Panc1 (cell line): ENCODE measurements around the gene WDR48. TPM values are rescaled to one million over a fixed set of nuclear protein-coding genes. Genes with fewer than 3 reads are reported as not detected.

Source experiments
- ATAC-seq: fragments of 200-7000 bp; cut with Tn5 transposase; 2 replicates; pipeline ENCODE4 v1.9.1; 2020; ENCODE audit warnings: mild to moderate bottlenecking, moderate library complexity
- BruUV-seq: library from RNA; stranded (reverse); fragments of 400-500 nt; replicated peaks from 2 replicates; lab custom pipeline; 2021; lab: Mats Ljungman, UMichigan
- CTCF ChIA-PET: fragments of 300-600 bp; sonication (Branson Sonifier 250); formaldehyde crosslinking; loops from one replicate; lab custom pipeline; 2022; ENCODE audit warnings: antibody characterized with exemption; lab: Charles Lee
- POLR2A ChIA-PET: fragments of 300-600 bp; sonication (Branson Sonifier 250); formaldehyde crosslinking; loops from one replicate; lab custom pipeline; 2022; ENCODE audit warnings: antibody characterized with exemption; lab: Charles Lee
- DNase-seq: peaks from one replicate; pipeline ENCODE4 v3.0.0-alpha.2; 2010; ENCODE audit warnings: low read depth, low spot score
- H3K27ac ChIP-seq: 2 replicates; pipeline ENCODE4 v1.5.1; 2011; ENCODE audit warnings: mild to moderate bottlenecking, low read length, inconsistent platforms
- H3K27me3 ChIP-seq: fragments of 200-500 bp; sonication (Bioruptor generic); 2 replicates; pipeline ENCODE4 v1.6.0; 2014; ENCODE audit warnings: low read length, inconsistent platforms; ENCODE audit not compliant: control insufficient read depth, insufficient read depth
- H3K36me3 ChIP-seq: fragments of 200-500 bp; sonication (Bioruptor generic); 2 replicates; pipeline ENCODE4 v1.5.1; 2014; ENCODE audit warnings: inconsistent platforms, mild to moderate bottlenecking, low read length, moderate library complexity; ENCODE audit not compliant: control insufficient read depth, insufficient read depth
- H3K4me1 ChIP-seq: 2 replicates; pipeline ENCODE4 v1.5.1; 2011; ENCODE audit warnings: inconsistent platforms, mild to moderate bottlenecking, low read length, moderate library complexity; ENCODE audit not compliant: control insufficient read depth, insufficient read depth
- H3K4me3 ChIP-seq, 2 experiments: 2 replicates each; pipeline ENCODE4 v1.5.1; 2011 to 2012; ENCODE audit warnings: low read depth in 2 of 2, low read length in 2 of 2, mild to moderate bottlenecking in 2 of 2, inconsistent platforms in 1 of 2, moderate library complexity in 1 of 2
- H3K9me3 ChIP-seq: fragments of 200-500 bp; sonication (Bioruptor generic); 2 replicates; pipeline ENCODE4 v1.5.1; 2014; ENCODE audit warnings: low read depth, mild to moderate bottlenecking, inconsistent platforms, low read length, moderate library complexity; ENCODE audit not compliant: control insufficient read depth, insufficient read depth
- POLR2AphosphoS5 ChIP-seq: IDR thresholded peaks from 2 replicates; pipeline ENCODE4 v1.6.1; 2012; ENCODE audit warnings: mild to moderate bottlenecking, low read depth, low read length, moderate library complexity
- SIN3A ChIP-seq: IDR thresholded peaks from 2 replicates; pipeline ENCODE4 v1.6.1; 2012; ENCODE audit warnings: low read depth, mild to moderate bottlenecking, low read length, moderate library complexity, borderline replicate concordance; ENCODE audit not compliant: insufficient read depth
- TCF7L2 ChIP-seq: IDR thresholded peaks from 2 replicates; pipeline ENCODE4 v1.6.1; 2011; ENCODE audit warnings: mild to moderate bottlenecking, low read depth, low read length, inconsistent platforms
- in situ Hi-C: cut with HindIII; loops from 2 replicates; pipeline ENCODE4 v1.10.0; 2016; ENCODE audit warnings: low sequenced_read_pairs, low pct_unique_long_range_greater_than_20kb
- intact Hi-C: fragments of 100-400 bp; cut with micrococcal nuclease; formaldehyde crosslinking; loops from one replicate; pipeline ENCODE4 v1.10.0; 2022; ENCODE audit not compliant: unreplicated experiment
- total RNA-seq: library from RNA; stranded (reverse); gene quantifications from one replicate; pipeline ENCODE4 v1.2.1, GENCODE V29; 2021; ENCODE audit not compliant: unreplicated experiment
- TF ChIP-seq, protein P1 (sequence below), 2 experiments: IDR thresholded peaks; 2 replicates each; pipeline ENCODE4 v1.6.1; 2011 to 2012; ENCODE audit warnings: low read depth in 2 of 2, control low read depth in 1 of 2, low read length in 1 of 2, mild to moderate bottlenecking in 1 of 2, moderate library complexity in 1 of 2; ENCODE audit not compliant: insufficient read depth in 1 of 2
- TF ChIP-seq, protein P2 (sequence below): fragments of 450-650 bp; IDR thresholded peaks from 2 replicates; pipeline ENCODE4 v1.5.1; 2017; ENCODE audit warnings: mild to moderate bottlenecking

The WDR48 gene
- total RNA-seq, 1 experiment from 2014 or later, result 15.7 TPM

DNA sequence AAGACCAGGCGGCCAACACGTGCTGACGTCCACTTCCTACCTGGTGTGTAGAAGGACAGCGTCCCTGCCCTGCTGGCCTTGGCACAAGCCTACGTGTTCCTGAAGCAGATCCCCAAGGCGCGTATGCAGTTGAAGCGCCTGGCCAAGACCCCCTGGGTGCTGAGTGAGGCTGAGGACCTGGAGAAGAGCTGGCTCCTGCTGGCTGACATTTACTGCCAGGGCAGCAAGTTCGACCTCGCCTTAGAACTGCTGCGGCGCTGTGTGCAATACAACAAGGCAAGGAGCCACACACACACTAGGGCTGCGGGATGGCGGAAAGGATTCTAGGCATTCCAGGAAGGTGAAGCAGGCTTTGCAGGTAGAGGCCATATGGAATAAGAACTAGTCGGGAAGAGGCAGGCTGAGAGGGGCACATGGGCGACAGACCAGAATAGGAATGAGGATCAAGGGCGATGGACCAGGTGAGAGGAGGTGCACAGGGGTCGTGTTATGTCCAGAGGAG lies 85.7 kb downstream of the WDR48 start:
- ATAC-seq (no peak), DNase-seq (no peak)
- intact Hi-C loops (no loop called here), in situ Hi-C loops (no loop called here)
- ChIA-PET CTCF (no interaction called here), POLR2A (no interaction called here)
- Histone ChIP-seq H3K36me3 (no peaks in the 10 kb centered on the region), H3K4me1 (no peaks in the 10 kb centered on the region), H3K27ac (no peak overlapping the region), H3K9me3 (no peaks in the 10 kb centered on the region), H3K4me3 (no peak overlapping the region), H3K27me3 (no peaks in the 10 kb centered on the region)
- TF ChIP-seq, protein P1, sequence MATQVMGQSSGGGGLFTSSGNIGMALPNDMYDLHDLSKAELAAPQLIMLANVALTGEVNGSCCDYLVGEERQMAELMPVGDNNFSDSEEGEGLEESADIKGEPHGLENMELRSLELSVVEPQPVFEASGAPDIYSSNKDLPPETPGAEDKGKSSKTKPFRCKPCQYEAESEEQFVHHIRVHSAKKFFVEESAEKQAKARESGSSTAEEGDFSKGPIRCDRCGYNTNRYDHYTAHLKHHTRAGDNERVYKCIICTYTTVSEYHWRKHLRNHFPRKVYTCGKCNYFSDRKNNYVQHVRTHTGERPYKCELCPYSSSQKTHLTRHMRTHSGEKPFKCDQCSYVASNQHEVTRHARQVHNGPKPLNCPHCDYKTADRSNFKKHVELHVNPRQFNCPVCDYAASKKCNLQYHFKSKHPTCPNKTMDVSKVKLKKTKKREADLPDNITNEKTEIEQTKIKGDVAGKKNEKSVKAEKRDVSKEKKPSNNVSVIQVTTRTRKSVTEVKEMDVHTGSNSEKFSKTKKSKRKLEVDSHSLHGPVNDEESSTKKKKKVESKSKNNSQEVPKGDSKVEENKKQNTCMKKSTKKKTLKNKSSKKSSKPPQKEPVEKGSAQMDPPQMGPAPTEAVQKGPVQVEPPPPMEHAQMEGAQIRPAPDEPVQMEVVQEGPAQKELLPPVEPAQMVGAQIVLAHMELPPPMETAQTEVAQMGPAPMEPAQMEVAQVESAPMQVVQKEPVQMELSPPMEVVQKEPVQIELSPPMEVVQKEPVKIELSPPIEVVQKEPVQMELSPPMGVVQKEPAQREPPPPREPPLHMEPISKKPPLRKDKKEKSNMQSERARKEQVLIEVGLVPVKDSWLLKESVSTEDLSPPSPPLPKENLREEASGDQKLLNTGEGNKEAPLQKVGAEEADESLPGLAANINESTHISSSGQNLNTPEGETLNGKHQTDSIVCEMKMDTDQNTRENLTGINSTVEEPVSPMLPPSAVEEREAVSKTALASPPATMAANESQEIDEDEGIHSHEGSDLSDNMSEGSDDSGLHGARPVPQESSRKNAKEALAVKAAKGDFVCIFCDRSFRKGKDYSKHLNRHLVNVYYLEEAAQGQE (IDR thresholded peaks at IDR 0.05; ENCODE audit: insufficient read depth in 1 of 2, low read depth in 2 of 2, low read length in 1 of 2), result no peak
- TF ChIP-seq, protein P2, sequence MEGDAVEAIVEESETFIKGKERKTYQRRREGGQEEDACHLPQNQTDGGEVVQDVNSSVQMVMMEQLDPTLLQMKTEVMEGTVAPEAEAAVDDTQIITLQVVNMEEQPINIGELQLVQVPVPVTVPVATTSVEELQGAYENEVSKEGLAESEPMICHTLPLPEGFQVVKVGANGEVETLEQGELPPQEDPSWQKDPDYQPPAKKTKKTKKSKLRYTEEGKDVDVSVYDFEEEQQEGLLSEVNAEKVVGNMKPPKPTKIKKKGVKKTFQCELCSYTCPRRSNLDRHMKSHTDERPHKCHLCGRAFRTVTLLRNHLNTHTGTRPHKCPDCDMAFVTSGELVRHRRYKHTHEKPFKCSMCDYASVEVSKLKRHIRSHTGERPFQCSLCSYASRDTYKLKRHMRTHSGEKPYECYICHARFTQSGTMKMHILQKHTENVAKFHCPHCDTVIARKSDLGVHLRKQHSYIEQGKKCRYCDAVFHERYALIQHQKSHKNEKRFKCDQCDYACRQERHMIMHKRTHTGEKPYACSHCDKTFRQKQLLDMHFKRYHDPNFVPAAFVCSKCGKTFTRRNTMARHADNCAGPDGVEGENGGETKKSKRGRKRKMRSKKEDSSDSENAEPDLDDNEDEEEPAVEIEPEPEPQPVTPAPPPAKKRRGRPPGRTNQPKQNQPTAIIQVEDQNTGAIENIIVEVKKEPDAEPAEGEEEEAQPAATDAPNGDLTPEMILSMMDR, result no peak
- TF ChIP-seq POLR2AphosphoS5 (no peak), TCF7L2 (no peak), SIN3A (no peak)
- no TSS peak for BruUV-seq

DNA sequence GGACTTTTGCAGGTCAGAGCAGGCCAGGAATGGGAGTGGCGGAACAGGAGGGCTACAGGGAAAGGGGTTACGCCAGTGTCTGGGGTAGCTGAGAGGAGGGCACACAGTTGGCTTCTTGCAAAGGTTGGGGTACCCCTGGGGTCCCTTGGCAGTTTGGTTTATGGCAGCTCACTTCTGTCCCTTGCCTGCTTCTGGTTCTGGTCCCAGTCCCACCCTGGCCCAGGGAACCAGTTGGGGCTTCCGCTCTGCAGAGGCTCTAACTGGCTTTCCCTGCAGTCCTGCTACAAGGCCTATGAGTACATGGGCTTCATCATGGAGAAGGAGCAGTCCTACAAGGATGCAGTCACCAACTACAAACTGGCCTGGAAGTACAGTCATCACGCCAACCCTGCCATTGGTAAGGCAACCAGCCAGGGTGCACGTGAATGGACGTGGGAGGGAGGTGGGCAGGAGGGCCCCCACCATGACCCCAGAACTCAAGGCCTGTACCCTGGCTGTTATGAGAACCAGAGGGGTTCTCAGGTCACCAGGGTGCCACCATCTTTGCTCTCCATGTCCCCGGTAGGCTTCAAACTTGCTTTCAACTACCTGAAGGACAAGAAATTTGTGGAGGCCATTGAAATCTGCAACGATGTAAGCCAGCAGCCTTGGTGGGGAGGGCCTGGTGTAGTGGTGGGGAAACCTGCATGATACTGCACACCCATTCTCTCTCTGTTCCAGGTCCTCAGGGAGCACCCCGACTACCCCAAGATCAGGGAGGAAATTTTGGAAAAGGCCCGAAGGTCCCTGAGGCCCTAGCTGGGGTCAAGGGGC lies 86.4 kb downstream of the WDR48 start:
- CTCF ChIA-PET, result no interaction called here

More for the DNA sequence above, 86.4 kb downstream of the WDR48 start:
- no TSS peak for BruUV-seq
- in situ Hi-C loops, result no loop called here
- ATAC-seq (no peak), DNase-seq (no peak)
- H3K4me3 ChIP-seq, result no peak overlapping the region
- intact Hi-C loops, result no loop called here
- no peak overlapping the region for H3K27ac ChIP-seq
- no peak for TF ChIP-seq TCF7L2
- TF ChIP-seq POLR2AphosphoS5, result no peak
- TF ChIP-seq SIN3A, result no peak
- TF ChIP-seq, protein P2, result no peak
- TF ChIP-seq, protein P1 (IDR thresholded peaks at IDR 0.05; ENCODE audit: insufficient read depth in 1 of 2, low read depth in 2 of 2, low read length in 1 of 2), result no peak
- H3K36me3 ChIP-seq, result no peaks in the 10 kb centered on the region
- H3K4me1 ChIP-seq, result no peaks in the 10 kb centered on the region
- POLR2A ChIA-PET, result no interaction called here
- no peaks in the 10 kb centered on the region for H3K9me3 ChIP-seq
- H3K27me3 ChIP-seq, result no peaks in the 10 kb centered on the region
